CMK (cell line): ENCODE results near the gene PAXX.

Experiments
- DNase-seq: peaks from one replicate; pipeline ENCODE4 v3.0.0-alpha.2; 2010; ENCODE audit warnings: low read depth

PAXX gene

DNA sequence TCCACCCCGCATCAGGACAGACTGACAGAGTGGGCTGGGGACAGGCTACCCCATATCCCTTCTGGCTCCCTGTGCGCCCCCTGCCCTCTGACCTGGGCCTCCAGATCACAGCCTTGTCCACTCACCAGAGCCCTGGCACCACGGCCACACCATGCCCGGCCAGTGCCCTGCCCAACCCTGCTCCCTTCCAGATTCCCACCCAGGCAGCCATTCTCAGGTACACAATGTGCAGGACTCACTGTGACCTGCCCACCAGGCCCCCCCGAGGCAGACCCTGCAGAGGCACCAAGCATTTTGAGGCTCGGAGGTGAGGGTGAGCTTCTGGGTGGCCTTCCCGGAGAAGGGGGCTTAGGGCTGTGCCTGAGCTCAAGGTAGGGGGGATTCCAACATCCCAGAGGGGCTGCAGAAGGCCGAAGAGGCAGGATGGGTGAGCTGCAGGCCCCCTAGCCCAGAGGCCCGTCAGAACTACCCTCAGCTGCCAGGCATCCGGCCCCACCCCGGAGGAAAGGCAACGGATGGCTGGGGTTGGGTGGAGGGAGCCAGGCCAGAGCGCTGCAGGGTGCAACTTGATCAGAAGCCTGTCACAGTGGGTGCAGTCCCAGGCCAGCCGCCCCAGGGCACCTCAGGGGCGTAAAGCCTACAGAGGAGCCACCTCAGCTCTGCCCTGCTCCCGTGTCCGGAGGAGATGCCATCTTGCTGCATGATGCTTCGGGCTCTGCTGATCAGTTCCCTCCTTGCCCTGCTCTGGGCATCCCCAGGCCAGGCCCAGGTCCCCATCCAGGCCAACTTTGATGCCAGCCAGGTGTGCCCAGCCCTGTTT is 9.8 kb upstream of the PAXX start, which contains the start of gene LCNL1:
LCNL1 (plus strand) TSS at position 762 of the 820 bp plus-strand sequence. CDS start 594 bp downstream, outside the sequence.
- no peak for DNase-seq

DNA sequence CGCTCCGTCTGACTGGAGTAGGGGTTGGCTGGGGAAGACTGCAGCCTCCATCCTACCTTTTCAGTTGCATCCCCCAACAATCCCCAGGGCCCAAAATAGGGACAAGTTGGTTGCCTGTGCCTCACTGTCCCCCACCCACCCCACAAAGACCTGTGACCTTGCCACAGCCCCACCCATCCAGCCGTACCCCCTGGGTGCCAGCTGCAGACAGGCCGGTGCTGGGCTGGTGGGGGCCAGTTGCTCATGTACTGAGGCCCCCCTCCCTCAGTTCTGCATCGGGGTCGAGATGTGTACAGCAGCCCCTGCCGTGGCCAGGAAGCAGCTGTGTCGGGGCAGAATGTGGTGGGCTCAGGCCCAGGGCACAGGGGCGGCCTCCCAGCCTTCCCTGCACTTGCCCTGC is 9.1 kb upstream of the PAXX start:
- DNase-seq: no peak

DNA sequence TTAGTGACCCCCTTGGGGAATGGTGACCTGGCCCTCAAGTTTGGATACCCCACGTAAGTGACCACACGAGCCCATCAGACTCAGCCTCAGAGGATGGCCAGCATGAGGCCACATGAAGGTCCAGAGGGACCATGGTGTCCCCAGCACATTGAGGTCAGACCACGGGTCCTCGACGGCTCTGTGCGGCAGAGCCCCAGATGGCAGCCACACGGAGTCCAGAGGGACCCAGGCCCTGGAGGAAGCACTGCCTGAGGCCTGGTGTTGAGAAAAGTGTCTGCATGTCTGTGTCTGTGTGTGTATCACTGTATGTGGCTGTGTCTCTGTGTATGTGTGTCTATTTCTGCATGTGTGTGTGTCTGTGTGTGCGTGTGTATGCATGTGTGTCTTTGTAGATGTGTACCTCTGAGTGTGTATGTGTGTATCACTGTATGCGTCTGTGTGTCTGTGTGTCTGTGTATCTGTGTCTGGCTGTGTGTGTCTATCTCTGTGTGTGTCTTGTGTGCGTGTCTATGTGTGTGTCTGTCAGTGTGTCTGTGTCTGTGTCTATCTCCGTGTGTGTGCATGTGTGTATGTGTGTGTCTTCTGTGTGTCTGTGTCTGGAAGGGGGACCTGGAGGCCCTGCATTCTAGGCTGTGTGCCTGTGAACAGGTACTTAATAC is 8.4 kb upstream of the PAXX start:
- no peak for DNase-seq

DNA sequence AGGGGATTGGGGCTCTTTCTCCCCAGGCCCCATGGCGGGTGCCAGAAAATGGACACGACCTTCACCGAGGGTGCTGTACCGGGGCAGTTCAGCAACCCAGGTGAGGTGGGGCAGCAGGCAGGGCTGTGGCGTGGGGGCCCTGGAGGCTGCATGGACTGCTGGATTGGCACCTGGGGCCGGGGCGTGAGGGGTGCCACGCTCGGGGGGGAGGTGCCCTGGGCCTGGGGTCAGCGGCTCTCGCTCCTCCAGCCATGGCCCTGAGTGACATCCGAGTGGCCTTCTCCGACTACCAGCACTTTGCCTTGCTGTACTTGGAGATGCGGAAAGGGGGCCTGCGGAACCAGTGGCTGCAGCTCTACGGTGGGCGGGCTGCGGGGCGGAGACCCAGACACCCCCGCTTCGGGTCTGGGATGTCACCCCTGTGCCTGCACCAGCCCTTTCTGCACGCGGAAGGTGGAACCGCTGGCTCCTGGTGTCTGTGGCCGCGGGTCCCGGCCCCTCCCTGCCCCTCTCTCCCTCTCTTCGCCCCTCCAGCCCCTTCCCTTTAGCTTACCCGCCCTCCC is 7.7 kb upstream of the PAXX start:
- DNase-seq: no peak

DNA sequence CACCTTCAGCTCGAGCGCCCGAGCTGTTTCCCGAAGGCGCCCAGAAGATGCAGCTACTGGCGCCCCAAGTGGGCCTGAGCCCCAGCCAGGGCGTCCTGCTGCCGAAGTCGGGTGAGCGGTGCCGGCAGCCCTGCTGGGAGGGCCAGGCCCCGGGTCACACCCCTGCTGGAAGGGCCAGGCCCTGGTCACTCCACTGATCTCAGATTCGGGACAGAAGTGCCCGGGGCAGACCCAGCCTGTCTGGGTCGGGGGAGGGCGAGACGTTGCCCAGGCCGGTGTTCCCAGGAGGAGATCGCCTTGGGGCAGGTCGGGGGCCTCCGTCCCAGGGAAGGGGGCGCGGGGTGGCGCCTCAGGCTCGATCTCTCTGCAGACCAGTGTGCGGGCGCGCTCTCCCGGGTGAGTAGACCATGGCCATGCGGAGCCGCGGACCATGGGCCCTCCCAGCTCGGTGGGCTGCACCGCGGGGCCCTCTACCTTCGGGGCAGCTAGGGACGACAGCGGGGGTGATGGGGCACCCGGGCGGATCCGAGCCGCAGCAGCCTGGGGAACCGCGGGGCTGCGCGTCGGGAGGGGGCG is 7.1 kb upstream of the PAXX start:
- DNase-seq: no peak

DNA sequence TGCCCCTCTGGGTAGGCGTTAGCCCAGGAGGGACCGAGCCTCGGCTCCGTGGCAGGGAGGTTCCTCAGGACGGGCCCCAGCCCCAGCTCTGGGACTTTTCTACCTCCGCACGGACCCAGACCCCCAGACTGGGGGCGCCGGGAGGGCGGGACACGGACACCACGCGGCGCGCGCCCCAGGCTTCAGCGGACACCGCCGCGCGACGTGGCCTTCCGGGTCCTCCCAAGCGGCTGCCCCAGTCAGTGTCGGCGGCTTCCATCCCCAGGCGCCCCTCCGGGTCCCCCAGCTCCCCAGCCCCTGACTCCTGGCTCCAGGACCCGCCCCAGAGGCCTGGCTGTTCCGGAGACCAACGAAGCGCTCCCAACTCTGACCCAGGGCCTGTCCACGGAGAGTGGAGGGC is 6.4 kb upstream of the PAXX start:
- DNase-seq: no peak

DNA sequence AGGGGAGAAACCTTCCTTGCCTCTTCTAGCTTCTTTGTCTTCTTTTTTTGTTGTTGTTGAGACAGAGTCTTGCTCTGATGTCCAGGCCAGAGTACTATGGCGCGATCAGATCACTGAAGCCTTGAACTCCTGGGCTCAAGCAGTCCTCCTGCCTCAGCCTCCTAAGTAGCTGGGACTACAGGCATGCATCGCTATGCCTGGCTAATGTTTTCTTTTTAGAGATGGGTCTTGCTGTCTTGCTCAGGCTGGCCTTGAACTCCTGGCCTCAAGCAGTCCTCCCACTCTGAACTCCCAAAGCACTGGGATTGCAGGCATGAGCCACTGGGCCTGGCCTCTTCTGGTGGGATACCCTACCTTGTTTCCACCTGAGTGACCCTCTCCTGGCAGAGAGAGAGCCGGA is 3.4 kb upstream of the PAXX start:
- DNase-seq: no peak

DNA sequence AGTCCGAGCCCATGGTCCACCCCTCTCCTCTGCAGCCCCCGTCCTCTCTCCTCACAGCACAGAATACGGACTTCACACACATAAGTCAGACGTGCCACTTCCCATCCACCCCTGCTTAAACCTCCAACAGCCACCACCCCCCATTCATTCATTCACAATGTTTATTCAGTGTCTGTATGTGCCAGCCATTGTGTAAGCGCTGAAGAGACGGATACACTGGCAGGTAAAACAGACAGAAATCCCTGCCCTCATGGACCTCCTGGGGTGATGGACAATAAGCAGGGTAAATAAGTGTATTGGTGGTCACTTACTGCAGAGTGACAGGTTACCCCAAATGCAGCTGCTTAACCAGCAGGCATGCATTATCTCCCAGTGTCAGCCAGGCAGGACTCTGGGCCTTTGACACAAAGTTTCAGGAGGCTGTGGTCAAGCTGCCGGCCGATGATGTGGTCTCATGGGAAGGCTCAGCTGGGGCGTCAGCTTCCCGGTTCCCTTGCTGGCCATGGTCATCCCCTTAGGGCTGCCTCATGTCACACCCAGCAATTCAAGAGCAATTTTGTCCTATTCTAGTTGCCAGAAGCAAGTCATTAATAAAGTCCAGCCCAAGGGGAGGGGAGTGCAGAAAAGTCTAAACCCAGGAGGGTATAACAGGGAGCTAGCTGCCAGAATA is 1.8 kb upstream of the PAXX start:
- DNase-seq: no peak

DNA sequence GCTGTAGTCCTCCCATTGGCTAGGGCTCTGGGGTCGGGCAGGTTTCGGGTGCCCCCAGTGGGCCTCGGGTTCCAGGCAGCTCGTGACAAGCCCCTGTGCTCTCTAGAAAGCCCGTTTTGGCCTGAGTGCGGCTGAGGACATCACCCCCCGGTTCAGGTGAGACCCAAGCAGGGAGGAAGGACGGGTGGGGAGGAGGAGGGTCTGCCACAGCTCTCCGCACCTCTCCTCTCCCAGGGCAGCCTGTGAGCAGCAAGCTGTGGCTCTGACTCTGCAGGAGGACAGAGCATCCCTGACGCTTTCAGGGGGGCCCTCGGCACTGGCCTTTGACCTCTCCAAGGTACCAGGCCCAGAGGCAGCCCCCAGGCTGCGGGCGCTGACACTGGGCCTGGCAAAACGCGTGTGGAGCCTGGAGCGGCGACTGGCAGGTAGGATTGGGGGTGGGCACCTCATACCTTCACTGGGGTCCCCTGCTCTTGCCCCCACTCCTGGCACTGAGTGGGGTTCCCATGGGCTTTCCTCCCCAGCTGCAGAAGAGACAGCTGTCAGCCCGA is 672 bp downstream of the PAXX start:
- no peak for DNase-seq

DNA sequence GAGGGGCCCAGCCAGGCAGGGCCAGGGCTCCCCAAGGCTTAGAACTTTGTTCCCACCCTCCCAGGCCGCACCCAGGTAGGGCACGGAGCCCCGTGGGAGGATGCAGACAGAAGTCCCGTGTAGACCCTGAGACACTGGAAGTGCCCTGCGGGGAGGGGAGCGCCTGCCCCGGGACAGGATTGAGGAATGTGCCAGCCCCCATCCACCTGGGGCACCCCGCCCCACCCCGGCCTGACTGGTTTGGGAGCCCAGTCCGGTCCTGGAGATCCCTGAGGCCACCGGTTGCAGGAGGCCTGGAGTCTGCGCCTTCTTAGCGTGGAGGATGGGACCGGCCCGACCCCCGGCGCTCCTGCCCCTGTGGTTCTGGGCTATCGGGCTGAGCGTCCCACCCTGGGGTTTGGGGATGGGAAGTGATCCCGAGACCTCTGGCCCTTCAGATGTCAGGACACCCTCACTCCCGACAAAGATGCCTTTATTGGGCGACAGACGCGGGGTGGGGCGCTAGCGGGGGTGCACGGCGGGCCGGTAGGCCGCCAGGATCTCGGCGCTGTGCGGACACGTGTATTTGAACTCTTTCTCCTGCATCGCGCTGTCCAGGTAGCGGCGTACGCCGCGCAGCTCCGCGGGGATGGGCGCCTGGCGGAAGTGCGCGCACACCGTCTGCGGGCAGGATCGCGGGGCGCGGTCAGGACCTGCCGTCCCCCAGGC is 2.1 kb downstream of the PAXX start:
- no peak for DNase-seq

DNA sequence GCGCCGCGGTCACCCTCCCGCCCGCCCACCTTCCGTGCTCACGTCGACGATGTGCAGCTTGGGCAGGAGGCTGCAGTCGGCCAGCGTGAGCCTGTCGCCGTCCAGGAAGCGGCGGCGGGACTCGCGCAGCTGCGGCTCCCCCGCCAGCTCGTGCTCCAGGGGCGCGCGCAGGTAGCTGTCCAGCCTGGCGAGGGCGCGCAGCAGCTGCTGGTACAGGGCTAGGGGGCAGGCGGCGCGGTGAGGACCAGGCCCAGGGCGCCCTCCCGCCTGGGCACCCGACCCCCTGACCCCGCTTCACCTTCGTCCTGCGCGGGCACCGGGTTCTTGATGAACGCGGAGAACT is 2.6 kb downstream of the PAXX start:
- DNase-seq: no peak

DNA sequence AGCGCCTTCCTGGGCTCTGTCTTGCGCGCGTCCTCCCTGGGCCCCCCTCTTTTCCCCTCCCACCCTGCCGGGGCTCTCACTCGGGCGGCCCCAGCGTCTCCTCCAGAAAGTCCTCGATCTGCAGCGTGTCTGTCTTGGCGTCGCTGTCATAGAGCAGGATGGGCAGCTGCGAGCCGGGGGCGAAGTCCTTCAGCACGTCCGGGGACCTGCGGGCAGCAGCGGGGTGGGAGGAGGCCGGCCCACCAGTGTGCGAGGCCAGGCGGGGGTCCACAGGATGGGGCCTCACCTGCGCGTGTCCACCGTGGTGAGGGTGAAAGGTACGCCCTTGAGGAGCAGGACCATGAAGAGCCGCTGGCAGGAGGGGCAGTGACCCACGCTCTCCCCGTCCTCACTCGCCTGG is 3.1 kb downstream of the PAXX start:
- DNase-seq: no peak

DNA sequence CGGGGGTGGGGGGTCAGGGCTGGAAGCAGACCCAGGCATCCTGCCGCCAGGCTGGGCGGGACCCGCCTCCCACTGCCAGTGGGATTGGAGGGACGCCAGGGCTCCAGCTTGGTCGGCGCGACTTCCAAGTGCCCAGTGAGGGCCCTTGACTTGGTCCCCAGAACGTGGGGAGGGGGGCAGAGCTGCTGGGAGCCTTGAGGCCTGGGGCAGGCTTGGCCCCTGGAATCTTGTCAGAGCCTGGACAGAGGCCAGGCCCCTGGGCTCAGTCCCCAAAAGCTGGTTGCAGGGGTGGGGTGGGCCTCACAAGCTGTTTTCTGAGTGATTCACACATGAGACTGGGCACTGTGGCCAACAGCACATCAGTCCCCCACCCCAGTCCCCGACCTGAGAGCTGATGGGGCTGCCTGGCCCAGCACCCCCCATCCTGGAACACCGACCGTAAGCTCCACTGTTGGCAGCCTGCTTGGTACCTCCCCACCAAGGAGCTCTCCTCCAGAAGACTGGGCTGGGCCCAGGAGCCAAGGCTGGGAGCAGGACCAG is 3.6 kb downstream of the PAXX start:
- no peak for DNase-seq

DNA sequence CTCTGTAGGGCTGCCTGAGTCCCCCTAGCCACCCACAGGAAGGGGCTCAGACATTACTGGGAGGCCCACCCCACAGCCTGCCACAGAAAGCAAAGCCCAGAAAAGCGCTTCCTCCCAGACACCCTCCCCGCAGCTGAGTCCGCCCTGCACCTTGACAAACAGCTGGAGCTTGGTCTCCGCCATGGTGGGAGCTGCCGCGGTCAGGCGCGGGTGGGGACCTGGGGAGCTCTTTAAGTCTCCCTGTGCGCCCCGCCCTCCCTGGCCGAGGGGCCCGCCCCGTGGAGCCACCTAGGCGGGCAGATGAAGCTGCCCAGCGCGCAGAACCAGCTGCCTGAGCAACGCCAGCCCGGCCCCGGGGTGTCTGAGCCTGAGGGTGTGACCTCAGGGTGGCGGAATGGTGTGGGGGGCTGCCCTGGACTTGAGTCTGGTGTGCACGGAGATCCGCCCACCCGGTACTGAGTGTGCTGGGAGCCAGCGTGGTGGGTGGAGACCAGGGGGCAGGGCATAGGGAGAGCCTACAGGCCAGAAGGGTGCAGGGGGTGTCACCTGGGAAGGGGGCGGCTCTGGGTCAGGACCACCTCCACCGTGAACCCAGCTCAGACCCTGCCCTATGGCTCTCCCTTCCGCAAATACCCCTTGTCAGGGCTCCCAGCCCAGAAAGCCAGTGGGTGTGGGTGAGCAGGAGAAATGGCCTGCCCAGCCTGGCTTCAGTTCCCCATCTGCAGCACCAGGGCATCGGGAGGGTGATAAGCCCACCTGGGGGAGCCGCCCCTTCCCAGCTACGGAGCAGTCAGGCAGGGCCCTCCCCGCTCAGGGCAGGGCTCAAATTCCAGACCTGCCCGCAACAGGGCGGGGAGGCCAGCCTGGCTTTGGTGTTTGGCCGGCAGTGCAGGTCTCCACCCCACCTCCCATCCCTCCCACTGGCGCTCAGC is 4.4 kb downstream of the PAXX start, which contains the start of gene CLIC3:
CLIC3 (minus strand) TSS at position 208 of the 932 bp plus-strand sequence; CDS start at position 183, 25 bp downstream.
- DNase-seq: peak; percentile 54

DNA sequence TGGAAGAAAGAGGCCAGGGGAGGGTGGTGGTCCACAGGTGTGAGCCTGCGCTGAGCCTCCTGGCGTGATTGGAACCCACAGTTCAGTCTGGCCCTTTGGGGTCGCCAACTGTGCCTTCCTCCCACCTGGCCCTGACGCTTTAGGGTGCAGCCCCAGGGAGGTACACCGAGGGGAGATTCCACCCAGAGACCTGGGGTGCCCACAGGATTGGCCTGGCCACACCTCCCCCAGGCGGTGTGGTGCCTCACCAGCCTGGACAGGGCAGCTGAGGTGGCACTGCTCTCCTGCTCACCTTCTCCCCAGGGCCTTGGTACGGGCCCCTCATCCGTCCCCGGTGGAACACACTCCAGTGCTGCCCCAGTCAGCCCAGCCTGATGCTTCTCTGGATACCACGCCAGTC is 5.1 kb downstream of the PAXX start:
- no peak for DNase-seq

DNA sequence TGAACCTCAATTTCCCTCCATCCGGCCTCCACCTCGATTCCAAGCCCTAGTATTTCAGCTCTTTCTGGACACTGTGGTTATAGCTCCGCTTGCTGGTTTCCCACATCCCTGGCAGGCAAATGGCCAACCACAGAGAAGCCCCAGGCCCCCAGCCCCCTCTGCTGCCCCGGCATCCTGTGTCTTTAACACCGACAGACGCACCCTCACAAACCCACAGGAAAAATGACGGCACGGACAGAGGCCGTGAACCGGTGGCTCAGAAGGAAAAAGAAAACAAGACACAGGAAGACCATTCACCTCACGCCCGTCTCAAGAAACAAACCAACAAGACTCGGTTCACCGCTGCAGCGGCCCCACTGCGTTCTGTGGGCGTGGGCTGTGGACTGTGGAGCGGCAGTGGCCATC is 5.6 kb downstream of the PAXX start:
- no peak for DNase-seq

DNA sequence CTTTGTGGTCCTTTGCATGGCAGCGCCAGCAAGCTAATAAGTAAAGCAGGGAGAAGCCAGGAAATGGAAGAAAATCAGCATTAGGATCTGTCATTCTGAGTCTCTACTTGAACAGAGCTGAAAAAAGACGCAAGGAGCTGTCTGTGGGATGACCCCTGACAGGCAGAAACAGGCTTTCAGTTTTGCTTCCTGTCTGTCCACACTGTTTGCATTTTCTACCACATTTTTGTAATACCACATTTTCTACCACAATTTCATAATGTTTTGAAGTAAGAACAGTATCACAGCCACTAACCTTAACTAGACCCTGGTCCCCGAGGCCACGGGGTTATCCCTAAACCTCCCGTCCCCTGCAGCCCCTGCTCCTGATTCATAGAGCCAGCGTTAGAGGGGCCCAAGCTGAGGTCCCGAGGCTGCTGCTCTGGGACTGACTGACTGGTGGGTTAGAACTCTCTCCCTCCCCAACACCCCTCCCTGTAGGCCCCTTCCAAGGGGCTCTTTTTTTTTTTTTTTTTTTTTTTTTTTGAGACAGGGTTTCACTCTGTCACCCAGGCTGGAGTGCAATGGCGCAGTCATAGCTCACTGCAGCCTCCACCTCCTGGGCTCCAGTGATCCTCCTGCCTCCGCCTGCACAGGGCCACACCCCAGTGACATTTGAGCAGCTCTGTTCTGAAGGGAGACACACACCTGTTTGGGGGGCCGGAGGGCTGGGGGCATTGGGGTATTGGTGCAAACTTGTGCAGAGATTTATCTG is 8.1 kb downstream of the PAXX start:
- no peak for DNase-seq

DNA sequence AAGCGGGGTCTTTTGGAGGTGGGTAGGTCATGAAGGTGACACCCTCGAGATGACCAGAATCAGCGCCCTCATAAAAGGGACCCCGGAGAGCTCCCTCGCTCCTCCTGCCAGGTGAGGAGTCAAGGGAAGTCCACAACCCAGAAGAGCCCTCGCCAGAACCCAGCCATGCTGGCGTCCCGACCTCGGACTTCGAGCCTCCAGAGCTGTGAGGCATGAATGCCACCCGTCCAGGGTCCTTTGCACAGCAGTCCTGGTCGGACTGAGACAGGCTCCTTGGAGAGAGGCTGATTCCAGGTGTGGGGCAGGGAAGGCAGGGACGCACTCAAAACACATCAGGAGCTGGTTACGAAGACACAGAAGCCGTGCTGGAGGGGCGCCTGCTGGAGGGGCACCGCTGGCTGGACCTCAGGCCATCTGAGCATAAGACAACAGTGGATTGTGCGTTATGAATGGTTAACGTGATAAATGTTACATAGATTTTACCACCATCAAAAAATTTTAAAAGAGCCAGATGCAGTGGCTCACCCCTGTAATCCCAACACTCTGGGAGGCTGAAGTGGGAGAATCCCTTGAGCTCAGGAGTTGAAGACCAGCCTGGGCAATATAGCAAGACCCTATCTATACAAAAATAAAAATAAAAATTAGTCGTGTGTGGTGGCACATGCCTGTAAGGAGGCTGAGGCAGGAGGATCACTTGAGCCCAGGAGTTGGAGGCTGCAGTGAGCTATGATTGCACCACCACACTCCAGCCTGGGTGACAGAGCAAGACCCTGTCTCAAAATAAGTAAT is 9.8 kb downstream of the PAXX start:
- no peak for DNase-seq
